Endothelial cell of umbilical vein (primary cell): ENCODE measurements around the gene FAM234B. TPM values are rescaled to one million over a fixed set of nuclear protein-coding genes. Genes with fewer than 3 reads are reported as not detected.

Experiments used
- Bru-seq: library from RNA; stranded (reverse); fragments of 400-500 nt; gene quantifications from one replicate; lab custom pipeline; 2021; lab: Mats Ljungman, UMichigan
- BruChase-seq, 2 experiments: library from RNA; stranded (reverse); fragments of 400-500 nt; gene quantifications; one replicate each; lab custom pipeline; 2021; lab: Mats Ljungman, UMichigan
- BruUV-seq: library from RNA; stranded (reverse); fragments of 400-500 nt; replicated peaks from 2 replicates; lab custom pipeline; 2021; lab: Mats Ljungman, UMichigan
- CTCF ChIA-PET: fragments of 300-600, 350-600 bp; sonication (Branson Sonifier 250); formaldehyde crosslinking; loops from one replicate; lab custom pipeline; 2021; ENCODE audit warnings: antibody characterized with exemption, inconsistent platforms; lab: Charles Lee
- POLR2A ChIA-PET: fragments of 300-600, 350-600 bp; sonication (Branson Sonifier 250); formaldehyde crosslinking; loops from one replicate; lab custom pipeline; 2021; ENCODE audit warnings: antibody characterized with exemption, inconsistent platforms; lab: Charles Lee
- DNase-seq: peaks from one replicate; pipeline ENCODE4 v3.0.0-alpha.2; 2011; ENCODE audit warnings: low read depth, low spot score
- FAIRE-seq: peaks from 2 replicates; lab custom pipeline; 2011; peaks lifted over from hg19 to GRCh38; lab: Jason Lieb, UNC
- H2AFZ ChIP-seq: 2 replicates; pipeline ENCODE4 v1.6.0; 2012; ENCODE audit warnings: low read depth, low read length, control low read depth, inconsistent platforms
- H3K27ac ChIP-seq: 2 replicates; pipeline ENCODE4 v1.5.1; 2011; ENCODE audit warnings: low read depth, mild to moderate bottlenecking, control low read depth, low read length, moderate library complexity; ENCODE audit not compliant: insufficient read depth
- H3K27me3 ChIP-seq, 2 experiments: 2 replicates each; pipeline versions ENCODE4 v1.6.0 to v1.6.1; 2011; ENCODE audit warnings: low read length in 2 of 2, mixed read lengths in 1 of 2; ENCODE audit not compliant: control insufficient read depth in 2 of 2, insufficient read depth in 2 of 2
- H3K36me3 ChIP-seq, 2 experiments: 2 replicates in 1 of 2; 3 replicates in 1 of 2; pipeline ENCODE4 v1.5.1; 2011; ENCODE audit warnings: low read length in 2 of 2, mild to moderate bottlenecking in 1 of 2, moderate library complexity in 1 of 2; ENCODE audit not compliant: control insufficient read depth in 2 of 2, insufficient read depth in 2 of 2; ENCODE audit errors: extremely low read depth in 1 of 2
- H3K4me1 ChIP-seq: 3 replicates; pipeline ENCODE4 v1.5.1; 2011; ENCODE audit warnings: mild to moderate bottlenecking, low read length; ENCODE audit not compliant: control insufficient read depth, insufficient read depth; ENCODE audit errors: extremely low read depth
- H3K4me2 ChIP-seq: 2 replicates; pipeline ENCODE4 v1.6.1; 2011; ENCODE audit warnings: low read length, control low read depth, mixed read lengths; ENCODE audit not compliant: insufficient read depth
- H3K4me3 ChIP-seq, 3 experiments: fragments of 200-600 bp in 1 of 3; sonication (generic), shearing (Covaris generic) in 1 of 3; replicated peaks in 1 of 3; 2 replicates each; pipeline ENCODE4 v1.5.1; 2011 to 2016; ENCODE audit warnings: control low read depth in 3 of 3, low read length in 3 of 3, mild to moderate bottlenecking in 2 of 3, inconsistent platforms in 1 of 3, low read depth in 1 of 3, moderate library complexity in 1 of 3; ENCODE audit not compliant: insufficient read depth in 1 of 3
- H3K79me2 ChIP-seq: 2 replicates; pipeline ENCODE4 v1.6.0; 2012; ENCODE audit warnings: low read length, inconsistent platforms; ENCODE audit not compliant: control insufficient read depth, insufficient read depth
- H3K9ac ChIP-seq: replicated peaks from 2 replicates; pipeline ENCODE3; 2011; ENCODE audit warnings: low read length, control low read depth; ENCODE audit not compliant: insufficient read depth; ENCODE audit errors: extremely low read depth
- H3K9me1 ChIP-seq: replicated peaks from 3 replicates; pipeline ENCODE4 v1.6.0; 2011; ENCODE audit warnings: mild to moderate bottlenecking, low read length; ENCODE audit not compliant: control insufficient read depth, insufficient read depth; ENCODE audit errors: extremely low read depth
- H3K9me3 ChIP-seq: replicated peaks from 2 replicates; pipeline ENCODE4 v1.5.1; 2012; ENCODE audit warnings: low read length, inconsistent platforms; ENCODE audit not compliant: control insufficient read depth, insufficient read depth
- H4K20me1 ChIP-seq: replicated peaks from 2 replicates; pipeline ENCODE3; 2011; ENCODE audit warnings: mild to moderate bottlenecking, low read length; ENCODE audit not compliant: control insufficient read depth, insufficient read depth; ENCODE audit errors: extremely low read depth
- CTCF ChIP-seq, 2 donors: IDR thresholded peaks; 1 replicate in 1 of 2; 2 replicates in 1 of 2; pipeline ENCODE4 v1.5.1; 2011; ENCODE audit warnings: low read length in 2 of 2, mild to moderate bottlenecking in 2 of 2, moderate library complexity in 2 of 2, control low read depth in 1 of 2, inconsistent platforms in 1 of 2, low read depth in 1 of 2; ENCODE audit not compliant: insufficient read depth in 1 of 2; ENCODE audit errors: extremely low read depth in 1 of 2
- POLR2AphosphoS5 ChIP-seq: IDR thresholded peaks from 2 replicates; pipeline ENCODE4 v1.6.1; 2012; ENCODE audit warnings: low read depth, mild to moderate bottlenecking, control low read depth, low read length, moderate library complexity; ENCODE audit not compliant: insufficient read depth
- dilution Hi-C: fragments of 300-500 bp; cut with MboI; formaldehyde crosslinking; loops from one replicate; pipeline ENCODE4 v1.15.0; 2019; ENCODE audit warnings: low sequenced_read_pairs; ENCODE audit not compliant: extremely low pct_ligation_motif_present
- intact Hi-C: fragments of 100-400 bp; cut with micrococcal nuclease; formaldehyde crosslinking; loops from one replicate; pipeline ENCODE4 v1.10.0; 2022
- long read RNA-seq: library from polyadenylated mRNA; stranded (forward); transcript quantifications from one replicate; pipeline ENCODE4 v2.0.0, GENCODE V29; 2021
- polyA minus RNA-seq, 3 experiments: library from RNA; depleted of rRNA, polyadenylated mRNA; stranded (reverse); fragments of >200 nt; gene quantifications; 1 replicate in 1 of 3; 2 replicates in 2 of 3; pipeline ENCODE4 v1.2.3, GENCODE V29; 2011
- polyA plus RNA-seq, 4 experiments: library from polyadenylated mRNA; depleted of rRNA in 3 of 4; stranded (reverse) in 3 of 4; unstranded in 1 of 4; fragments of >200 nt; gene quantifications; 2 replicates each; pipeline versions ENCODE4 v1.2.1 to v1.2.3, GENCODE V29; 2011 to 2012; ENCODE audit warnings: missing spikeins in 1 of 4
- total RNA-seq: library from RNA; stranded (reverse); gene quantifications from 2 replicates; pipeline ENCODE4 v1.2.3, GENCODE V29; 2021

Gene FAM234B, protein sequence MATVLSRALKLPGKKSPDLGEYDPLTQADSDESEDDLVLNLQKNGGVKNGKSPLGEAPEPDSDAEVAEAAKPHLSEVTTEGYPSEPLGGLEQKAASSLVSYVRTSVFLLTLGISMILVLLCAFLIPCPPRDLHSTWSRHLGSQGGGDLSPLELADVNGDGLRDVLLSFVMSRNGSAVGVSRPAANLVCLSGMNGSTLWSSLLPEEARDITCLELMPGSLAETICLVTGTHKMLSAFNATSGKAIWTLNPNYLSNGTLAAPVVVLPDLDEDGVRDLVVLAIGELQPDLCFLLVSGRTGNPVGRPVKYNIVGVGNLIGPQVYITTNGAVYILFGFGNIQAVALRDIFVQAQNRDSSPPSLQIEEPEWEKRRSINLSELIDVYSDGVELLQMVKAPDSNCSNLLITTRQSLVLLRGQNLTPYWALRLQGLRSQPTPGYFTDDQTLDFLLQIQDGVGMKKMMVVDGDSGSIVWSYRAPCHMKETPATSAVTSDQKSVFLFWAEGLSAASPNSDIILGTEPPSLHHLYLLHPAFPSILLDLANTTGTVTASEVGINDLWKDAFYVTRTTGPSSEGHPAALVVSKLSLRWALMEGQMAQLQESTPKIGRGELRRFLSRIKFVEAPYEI
- total RNA-seq = 9.4 and 13.2 TPM in 2 replicates
- polyA plus RNA-seq = 4.9 TPM in 2 replicates
- 4.7 and 5.1 TPM in 2 replicates for polyA plus RNA-seq (2011; cell fraction: cytosol; rRNA removed)
- polyA plus RNA-seq (2011; cell fraction: nucleus; rRNA removed) = 7.5 and 8.2 TPM in 2 replicates
- polyA plus RNA-seq (2012) = 7.4 and 7.6 TPM in 2 replicates
- 20.3 and 24.7 TPM in 2 replicates for polyA minus RNA-seq
- 4.6 TPM for polyA minus RNA-seq (2011; cell fraction: cytosol; rRNA and poly(A)+ RNA removed)
- 10.3 and 10.7 TPM in 2 replicates for polyA minus RNA-seq (2011; cell fraction: nucleus; rRNA and poly(A)+ RNA removed)
- percentile 59 among the genes with signal in this experiment for Bru-seq, nascent RNA
- percentile 66 among the genes with signal in this experiment for BruChase-seq, experiment 1, labeled RNA remaining after a 6-hour chase
- percentile 57 among the genes with signal in this experiment for BruChase-seq, experiment 2, labeled RNA remaining after a 2-hour chase
- long read RNA-seq, full-length matches to known transcripts = 1 of 12 reads
- long read RNA-seq, partial matches to known transcripts = 0 of 12 reads
- long read RNA-seq, other reads (novel, unspliced or antisense) = 11 of 12 reads

DNA sequence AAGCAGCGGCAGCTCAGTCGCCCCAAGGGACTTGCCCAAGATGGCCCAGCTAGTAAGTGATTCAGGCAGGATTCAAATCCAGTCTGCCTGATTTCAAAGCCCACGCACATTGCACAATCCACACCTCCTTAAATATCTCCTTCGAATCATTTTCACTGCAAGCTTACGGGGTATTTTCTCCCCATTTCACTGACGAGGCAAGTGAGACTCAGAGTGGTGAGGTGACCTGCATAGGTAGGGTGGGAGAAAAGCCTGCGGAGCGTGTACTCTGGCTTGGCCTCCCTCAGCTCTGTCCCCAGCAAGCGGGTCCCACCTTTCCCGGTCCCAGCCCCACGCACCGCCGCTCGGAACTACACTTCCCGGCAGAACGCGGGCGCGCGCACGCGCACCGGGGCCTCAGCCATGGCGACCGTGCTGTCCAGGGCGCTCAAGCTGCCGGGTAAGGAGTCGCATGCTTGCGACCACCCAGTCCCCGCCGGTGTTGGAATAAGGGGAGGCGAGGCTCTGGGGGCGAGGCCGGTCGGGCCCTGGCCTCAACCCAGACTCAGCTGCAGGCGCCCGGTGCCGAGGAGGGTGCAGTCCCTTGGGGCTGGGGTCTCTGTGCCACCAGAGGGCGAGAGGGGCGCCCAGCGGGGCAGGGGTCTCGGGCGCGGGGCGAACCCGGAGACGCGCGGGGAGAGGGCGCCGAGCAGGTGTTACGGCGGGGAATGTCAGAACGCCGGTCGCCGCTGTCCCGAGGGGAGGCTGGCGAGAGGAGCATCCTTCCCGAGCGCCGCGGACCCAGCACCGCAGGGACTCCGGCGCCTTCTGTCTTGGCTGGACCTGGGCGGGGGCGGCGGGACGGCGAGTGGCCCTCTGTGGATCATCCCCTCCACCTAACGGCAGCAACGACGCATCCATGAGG lies at the start of gene FAM234B:
TSS of gene FAM234B (plus strand) at position 380 of the 904 bp plus-strand sequence. CDS start at position 403, 23 bp downstream.
- H3K79me2 ChIP-seq = no peaks in the 10 kb centered on the region
- no TSS peak for BruUV-seq
- FAIRE-seq (peak; percentile 89), DNase-seq (peak; percentile 70)
- H3K9ac ChIP-seq = peak within 1 kb of the TSS; percentile 59
- POLR2A ChIA-PET = interaction anchor here (1.0 kb wide), 1 partner anchor 152 kb away, joined by 4 read pairs; the partner anchor contains the start of gene EMP1
- H3K27ac ChIP-seq = no peak within 1 kb of the TSS
- H4K20me1 ChIP-seq = no peaks in the 10 kb centered on the region
- H3K4me3 ChIP-seq = peak within 1 kb of the TSS; percentile 66 to 85 (median 79)
- H3K4me1 ChIP-seq = peaks cover 10% of the 10 kb centered on the region
- no peaks in the 10 kb centered on the region for H3K36me3 ChIP-seq
- intact Hi-C loops (loop anchor here (1.0 to 2.0 kb wide), 2 partner anchors 44 to 55 kb away; partner anchors contain the start of gene HEBP1), dilution Hi-C loops (no loop called here)
- H2AFZ ChIP-seq = peak within 1 kb of the TSS; percentile 100
- no peaks in the 10 kb centered on the region for H3K9me3 ChIP-seq
- H3K9me1 ChIP-seq = no peaks in the 10 kb centered on the region
- peaks cover 2% of the 10 kb centered on the region in 2 experiments for H3K27me3 ChIP-seq
- CTCF ChIA-PET = interaction anchor here (0.6 to 3.0 kb wide), 29 partner anchors 9 to 211 kb away, joined by 3 to 20 read pairs (median 3); partner anchors contain the start of gene EMP1
- H3K4me2 ChIP-seq = peak within 1 kb of the TSS; percentile 99
- TF ChIP-seq POLR2AphosphoS5 (no peak), CTCF (IDR thresholded peaks at IDR 0.05; ENCODE audit: extremely low read depth in 1 of 2, insufficient read depth in 1 of 2, low read depth in 1 of 2, low read length in 2 of 2) (peak; percentile 9 to 21)
